Activated CD4-positive, CD25-positive, alpha-beta regulatory T cell treated with anti-CD3 and anti-CD28 coated beads, Interleukin-2, amount 50 U/mL, for 72 hours (primary cell): ENCODE results near the gene MPC2.
"Not testable (repeated sequence)": the region's sequence is repeated elsewhere in the genome, so short reads cannot be mapped to it uniquely, and the experiment has no call there.

Experiments
- DNase-seq: peaks from one replicate; pipeline ENCODE4 v3.0.0; 2021

The MPC2 gene

DNA sequence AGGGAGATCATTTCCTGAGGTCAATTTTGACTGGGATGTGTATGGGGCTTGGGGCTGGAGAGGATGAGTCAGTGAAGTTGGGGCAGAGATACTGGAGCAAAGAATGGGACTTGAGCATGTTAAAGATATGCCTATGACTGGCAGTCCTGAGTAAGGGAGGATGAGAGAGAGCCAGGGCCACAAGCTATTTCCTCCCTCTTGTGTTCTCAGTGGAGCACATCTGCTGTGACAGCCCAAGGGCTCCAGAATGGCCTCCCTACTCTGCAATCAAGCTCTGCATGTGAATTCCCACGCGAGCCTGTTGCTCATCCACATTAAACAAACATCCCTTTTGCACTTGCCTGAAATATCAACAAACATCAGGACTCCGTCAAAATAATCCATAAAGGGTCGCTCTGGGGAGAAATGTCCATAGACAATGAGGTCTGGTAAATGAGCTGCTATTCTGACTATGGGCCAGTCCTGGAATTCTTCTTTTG is 32.2 kb downstream of the MPC2 start:
- no peak for DNase-seq

DNA sequence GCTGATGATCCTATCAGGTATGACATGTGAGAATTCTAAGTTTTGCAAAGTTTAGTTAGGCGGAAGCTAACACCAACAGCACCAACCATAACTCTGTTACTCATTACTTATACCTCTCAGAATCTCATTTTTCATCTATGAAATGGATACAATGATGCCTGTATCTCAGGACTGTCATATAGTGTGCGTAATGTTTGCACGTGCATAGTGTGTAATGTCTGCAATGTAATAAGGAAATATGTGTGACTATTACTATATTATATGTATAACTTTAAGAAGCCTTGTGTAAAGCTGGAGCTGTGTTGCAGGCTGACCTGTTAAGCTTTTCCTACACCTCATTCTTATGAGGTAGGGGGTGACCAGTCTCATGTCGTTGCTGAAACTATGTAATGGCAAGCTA is 36.0 kb downstream of the MPC2 start:
- DNase-seq: no peak

DNA sequence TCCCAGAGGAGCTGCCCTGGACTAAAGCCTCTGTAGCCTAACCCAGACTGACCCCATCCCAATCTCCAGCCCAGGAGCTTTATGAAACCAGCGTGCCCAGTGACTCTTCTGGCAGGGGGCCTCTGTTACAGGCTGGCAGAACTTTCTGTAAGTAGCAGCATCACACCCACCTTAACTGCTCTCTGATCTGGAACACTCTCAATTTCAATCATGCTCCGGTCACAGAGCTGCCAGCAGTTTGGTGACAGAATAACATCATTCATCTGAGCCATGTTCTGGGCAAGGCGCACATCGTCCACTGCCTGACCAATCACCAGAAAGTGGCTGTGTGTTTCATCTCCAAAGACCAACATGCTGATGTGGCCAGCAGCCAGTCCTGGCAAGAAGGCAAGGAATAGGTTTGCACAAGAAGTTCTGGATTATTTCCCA is 37.6 kb downstream of the MPC2 start:
- DNase-seq: no peak

DNA sequence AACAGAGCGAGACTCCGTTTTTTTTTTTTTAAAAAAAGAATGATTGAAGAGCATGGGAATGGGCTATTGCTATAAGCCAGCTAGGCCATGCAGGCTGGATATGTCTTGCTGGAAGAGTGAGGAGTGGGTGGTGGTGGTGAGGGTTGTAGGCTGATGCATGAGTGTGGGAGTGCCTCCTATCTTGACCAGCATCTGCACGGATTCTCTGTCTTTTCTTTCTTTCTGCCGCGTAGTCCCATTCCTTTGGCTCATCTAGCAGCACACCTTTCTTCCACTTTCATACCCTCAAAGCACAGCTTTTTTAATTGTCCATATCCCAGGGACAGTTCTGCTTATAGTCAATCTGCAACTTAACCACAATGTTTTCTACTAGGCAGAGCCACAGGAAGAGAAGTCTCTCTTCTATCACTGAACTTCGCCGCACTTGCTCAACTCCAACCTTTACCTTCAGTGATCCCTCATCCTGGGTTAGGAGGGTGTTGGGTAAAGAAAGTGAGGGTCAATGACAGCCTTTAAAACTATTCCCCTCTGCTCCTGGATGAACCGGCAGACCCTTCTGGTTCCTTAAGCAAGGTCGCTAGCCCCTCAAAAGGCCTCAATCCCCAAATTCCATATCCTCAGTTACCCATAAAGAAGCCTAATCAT is 38.2 kb downstream of the MPC2 start:
- DNase-seq: no peak

DNA sequence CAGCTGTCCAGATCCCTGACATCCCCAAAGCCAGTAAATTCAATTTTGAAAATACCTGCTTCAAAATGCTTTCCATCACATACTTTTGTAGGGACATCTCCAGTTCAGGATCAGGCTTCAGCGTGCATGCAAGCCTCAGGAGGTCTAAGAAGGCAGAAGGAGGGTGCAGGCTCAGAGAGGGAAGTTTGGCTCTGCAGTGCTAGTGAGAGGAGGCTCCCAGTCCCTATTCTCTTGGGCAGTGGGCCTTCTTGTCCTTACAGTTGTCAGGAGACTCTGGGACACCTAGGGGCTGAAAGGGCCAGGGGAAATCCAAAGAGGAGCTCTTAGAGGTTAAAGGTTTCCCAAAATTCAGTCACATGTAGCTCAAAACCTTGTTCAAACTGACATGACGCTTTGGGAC is 43.1 kb downstream of the MPC2 start:
- no peak for DNase-seq

DNA sequence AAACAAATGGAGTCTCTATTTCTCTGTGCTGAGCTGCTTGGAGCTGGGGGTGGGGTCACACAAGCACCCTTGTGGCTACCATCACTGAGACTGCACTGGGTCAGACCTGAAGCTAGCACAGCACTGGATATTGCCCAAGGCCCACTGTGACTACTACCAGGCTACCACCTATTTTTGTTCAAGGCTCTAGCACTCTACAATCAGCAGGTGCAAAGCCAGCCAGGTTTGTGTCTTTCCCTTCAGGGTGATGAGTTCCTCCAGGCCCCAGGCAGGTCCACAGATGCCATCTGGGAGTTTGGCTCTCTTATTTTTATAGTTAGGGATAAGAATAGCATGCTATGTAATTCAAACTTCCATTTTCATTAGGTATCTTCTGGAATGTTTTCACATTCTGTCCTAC is 46.5 kb downstream of the MPC2 start:
- DNase-seq: no peak

DNA sequence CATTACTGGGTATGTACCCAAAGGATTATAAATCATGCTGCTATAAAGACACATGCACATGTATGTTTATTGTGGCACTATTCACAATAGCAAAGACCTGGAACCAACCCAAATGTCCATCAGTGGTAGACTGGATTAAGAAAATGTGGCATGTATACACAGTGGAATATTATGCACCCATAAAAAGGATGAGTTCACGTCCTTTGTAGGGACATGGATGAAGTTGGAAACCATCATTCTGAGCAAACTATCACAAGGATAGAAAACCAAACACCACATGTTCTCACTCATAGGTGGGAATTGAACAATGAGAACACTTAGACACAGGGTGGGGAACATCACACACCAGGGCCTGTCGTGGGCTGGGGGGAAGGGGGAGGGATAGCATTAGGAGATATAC is 49.7 kb downstream of the MPC2 start:
- DNase-seq: not testable (repeated sequence)

DNA sequence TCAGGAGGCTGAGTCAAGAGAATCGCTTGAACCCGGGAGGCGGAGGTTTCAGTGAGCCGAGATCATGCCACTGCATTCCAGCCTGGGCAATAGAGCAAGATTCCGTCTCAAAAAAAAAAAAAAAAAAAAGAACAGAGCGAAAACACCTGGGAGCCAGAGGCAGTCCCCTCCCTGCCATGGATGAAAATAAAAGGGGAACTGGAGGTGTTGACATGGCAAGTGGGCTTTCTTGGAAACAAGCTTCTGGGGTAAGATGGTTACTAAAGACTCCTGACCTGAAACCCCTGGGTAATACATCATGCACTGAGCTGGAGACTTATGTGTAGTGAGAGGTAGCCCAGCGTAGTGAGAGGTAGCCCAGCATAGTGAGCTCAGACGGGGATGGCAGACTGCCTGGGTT is 54.5 kb downstream of the MPC2 start:
- no peak for DNase-seq

DNA sequence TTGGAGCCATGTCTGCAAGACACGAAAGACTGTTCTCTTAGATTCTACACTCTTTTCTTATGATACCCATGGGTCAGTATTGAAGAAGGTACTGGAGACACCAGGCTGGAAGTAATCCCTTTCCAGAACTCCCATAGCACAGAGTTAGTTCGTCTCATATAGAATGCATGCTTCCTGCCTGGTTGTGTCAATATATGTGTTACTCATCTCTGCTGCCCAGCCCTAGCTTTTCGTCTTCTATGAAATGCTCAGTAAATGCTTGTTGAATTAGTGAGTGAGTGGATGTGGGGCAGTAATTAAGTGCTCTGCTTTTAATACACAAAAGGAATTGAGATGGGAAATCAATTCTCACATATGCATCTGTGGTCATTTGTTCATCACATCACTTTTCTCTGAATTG is 55.1 kb downstream of the MPC2 start:
- DNase-seq: no peak

DNA sequence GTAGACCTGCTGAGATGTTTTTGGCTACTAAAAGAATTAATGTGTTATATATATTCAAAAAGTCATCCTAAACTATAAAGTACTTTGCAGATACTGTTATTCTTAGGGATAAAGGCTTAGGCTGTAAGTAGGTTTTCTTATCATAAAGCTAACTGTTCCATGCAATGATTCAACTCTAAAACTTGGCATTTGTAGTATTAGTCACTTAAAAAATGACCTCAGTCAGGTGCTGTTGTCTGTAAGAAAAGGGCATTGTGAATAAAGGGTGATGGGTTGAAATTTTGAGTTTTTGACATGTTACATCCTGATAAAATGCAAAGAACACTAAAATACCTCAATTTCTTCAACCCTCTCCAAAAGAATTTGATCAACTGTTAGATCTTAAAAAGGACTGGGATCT is 55.8 kb downstream of the MPC2 start:
- no peak for DNase-seq

DNA sequence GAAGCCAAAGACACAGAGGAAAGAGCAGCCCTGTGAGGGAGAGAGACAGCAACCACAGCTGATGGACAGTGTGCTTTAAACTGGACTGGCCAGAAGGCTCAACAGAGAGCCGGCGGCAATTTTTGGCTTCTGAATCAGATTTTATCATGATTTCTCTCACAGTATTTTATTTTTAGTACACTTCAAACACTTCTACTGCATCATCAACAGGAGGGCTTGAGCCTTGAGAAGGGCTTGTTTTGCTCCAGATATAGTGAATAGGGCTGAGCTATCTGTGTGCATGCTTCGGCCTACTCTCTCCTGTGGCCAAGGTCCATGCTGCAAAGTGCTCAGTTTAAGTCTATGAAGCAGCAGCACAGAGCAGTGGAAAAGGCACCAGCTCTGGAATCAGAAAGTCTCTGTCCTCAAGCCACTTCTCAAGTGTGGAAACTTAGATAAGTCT is 56.3 kb downstream of the MPC2 start:
- DNase-seq: no peak

DNA sequence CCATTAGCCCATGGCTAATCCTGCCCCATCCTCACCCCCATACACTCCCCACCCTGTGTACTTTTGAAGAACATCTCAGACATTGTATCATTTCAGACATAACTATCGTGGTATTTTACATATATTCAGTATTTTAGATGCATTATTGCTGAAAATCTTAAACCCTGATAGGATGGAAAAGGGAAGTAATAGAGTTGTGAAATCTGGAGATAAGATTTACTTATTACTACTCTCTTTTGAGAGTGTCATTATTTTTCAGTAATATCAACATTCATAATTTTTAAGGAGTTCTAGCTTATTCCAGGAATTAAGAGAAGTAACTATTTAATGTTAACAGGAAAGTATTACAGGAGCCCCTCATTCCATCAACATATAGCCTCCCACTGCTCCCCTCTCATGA is 57.4 kb downstream of the MPC2 start:
- DNase-seq: no peak

DNA sequence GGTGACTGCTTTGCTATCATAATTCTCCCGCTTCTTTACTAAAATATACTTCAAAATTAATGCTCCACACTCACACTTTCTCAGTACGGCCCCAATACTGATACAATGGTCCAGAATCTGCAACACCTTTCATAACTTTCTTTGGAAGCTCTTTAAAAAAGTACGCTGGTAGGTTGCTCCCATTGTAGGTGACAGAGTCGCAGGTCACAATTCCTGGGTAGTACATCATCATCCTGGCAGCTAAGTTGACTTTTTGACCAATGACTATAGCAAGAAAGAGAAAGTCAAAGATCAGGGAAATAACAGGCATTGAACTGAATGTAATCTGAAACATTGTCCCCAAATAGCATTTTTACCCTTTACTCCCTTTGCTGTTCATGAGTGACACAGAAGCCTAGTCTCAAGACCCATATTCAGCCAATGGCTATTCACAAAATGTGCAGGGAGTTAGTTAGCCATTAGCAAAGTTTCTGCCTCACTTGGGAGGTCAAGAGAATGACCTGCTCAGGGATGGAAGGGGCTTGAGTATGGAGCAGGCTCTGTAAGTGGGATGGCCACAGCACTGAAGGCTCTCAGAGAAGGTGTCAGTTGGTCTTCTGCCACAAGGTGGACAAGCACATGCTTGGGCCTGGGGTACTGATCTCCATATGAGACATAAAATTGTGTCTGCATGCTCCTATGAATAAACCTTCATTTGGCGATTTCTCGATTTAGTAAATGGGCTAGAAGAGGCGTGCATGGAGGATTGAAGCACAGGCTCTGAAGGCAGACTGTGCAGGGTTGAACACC is 58.3 kb downstream of the MPC2 start:
- no peak for DNase-seq

DNA sequence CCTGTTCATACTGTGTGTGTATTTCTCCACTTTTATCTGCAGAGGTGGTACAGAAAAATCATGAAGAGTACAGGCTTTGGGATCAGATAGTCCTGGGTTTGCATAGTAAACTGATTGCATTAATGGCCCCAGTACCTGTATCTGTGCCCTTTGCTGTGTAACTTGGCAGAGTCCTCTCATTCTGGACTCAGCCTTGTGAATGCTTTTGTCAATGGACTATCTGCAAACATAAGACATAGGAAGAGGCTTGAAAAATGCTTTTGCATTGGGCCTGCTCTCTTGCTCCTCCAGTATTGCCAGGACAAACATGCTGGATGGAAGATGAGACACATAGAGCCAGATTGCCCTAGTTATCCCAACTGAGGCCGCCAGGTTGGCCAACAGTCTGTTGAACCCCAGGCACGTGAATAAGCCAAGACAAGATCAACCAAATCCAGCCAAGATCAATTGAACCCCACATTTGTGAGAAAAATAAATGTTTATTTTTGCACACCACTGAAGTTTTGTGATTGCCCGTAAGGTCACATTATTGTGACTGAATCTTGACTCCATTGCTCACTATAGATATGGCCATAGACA is 60.2 kb downstream of the MPC2 start:
- DNase-seq: no peak

DNA sequence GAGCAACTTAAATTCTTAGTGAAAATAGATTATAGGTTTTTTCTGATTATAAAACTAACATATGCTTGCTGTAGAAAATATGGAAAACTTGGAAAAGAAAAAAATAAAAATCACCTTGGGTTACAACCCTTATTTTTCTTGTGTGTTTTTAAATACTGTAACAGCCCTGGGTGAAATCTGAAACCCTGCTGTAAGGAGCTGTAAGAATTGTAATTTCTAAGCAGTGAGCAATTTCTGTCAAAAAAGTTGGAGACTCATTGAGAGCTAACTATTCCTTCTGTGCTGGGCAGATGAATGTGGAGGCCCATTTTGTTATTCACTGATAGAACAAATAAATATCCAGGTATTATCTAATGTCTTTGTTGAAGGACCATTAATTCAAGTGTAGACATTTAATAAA is 65.5 kb downstream of the MPC2 start:
- no peak for DNase-seq

DNA sequence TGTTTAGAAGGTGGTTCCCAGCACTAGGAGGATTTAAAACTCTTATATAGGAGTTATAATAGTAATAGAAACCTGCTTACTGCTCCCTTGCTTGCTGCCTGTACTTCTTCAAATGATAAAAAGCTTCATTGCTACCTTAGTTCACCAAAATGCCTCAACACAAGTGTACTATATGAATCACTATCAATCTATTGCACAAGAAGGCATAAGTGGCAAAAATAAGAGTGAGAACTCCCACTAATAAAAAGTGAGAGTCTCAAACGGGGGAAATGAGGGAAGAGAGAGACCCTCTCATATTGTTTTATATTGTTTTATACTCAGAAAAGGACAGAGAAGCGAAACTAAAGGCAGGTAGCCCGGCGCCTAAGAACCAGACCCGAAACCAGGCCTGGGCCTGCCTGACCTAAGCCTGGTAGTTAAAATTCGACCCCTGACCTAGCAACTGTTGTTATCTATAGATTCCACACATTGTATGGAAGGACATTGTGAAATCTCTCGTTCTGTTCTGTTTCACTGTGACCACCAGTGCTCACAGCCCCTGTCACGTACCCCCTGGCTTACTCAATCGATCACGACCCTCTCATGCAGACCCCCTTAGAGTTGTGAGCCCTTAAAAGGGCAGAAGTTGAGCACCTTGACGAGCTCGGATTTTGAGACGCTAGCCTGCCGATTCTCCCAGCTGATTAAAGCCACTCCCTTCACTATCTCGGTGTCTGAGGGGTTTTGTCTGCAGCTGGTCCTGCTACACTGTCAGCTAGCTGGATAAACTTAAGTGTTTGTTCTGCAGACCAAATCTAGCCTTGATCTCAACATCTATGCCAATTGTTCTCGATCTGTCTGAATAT is 67.5 kb downstream of the MPC2 start:
- not testable (repeated sequence) for DNase-seq

DNA sequence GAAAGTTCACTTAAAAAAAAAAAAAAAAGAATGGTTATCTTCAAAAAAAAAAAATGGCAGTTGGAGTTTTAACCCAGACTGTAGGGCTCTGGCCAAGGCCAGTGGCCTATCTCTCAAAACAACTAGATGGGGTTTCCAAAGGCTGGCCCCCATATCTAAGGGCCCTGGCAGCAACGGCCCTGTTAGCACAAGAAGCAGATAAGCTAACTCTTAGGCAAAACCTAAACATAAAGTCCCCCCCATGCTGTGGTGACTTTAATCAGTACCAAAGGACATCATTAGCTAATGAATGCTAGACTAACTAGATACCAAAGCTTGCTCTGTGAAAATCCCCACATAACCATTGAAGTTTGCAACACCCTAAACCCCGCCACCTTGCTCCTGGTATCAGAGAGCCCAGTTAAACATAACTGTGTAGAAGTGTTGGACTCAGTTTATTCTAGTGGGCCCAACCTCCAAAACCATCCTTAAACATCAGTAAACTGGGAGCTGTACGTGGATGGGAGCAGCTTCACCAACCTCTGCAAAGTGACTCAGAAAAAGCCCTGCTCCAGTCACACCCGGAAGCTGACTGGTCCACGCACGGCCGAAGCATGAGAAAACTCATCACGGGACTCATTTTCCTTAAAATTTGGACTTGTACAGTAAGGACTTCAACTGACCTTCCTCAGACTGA is 70.0 kb downstream of the MPC2 start:
- not testable (repeated sequence) for DNase-seq
